NB4 (cell line): Measurements from ENCODE around the gene USP33.

Experiments used
- CTCF ChIP-seq: IDR thresholded peaks from one replicate; pipeline ENCODE4 v1.5.1; 2012; ENCODE audit warnings: low read depth, low read length
- MAX ChIP-seq: IDR thresholded peaks from 2 replicates; pipeline ENCODE4 v1.6.1; 2011; ENCODE audit warnings: low read depth, low read length
- MYC ChIP-seq: IDR thresholded peaks from 2 replicates; pipeline ENCODE4 v1.6.1; 2011; ENCODE audit warnings: low read depth, low read length
- POLR2A ChIP-seq: IDR thresholded peaks from 2 replicates; pipeline ENCODE4 v1.6.1; 2011; ENCODE audit warnings: mild to moderate bottlenecking; ENCODE audit not compliant: insufficient read length; ENCODE audit errors: extremely low read depth

- TF ChIP-seq POLR2A (no peak), CTCF (no peak), MYC (no peak), MAX (no peak)
Measured at GRCh38 chr1:77781683-77782082, 22.0 kb upstream of the USP33 start.
